GM19455 (cell line): ENCODE results near the gene ZNF76.
A peak's percentile ranks its signal among the peaks of the same experiment; 100 is the strongest.
"Not testable (repeated sequence)": the region's sequence is repeated elsewhere in the genome, so short reads cannot be mapped to it uniquely, and the experiment has no call there.

ENCODE experiments used
- ATAC-seq: cut with Tn5 transposase; IDR thresholded peaks from one replicate; pipeline ENCODE4 v1.9.1; 2021; ENCODE audit not compliant: unreplicated experiment

ZNF76 gene

GRCh38 chr6:35298625-35299140 lies 39.1 kb downstream of the ZNF76 start:
- no peak for ATAC-seq

DNA sequence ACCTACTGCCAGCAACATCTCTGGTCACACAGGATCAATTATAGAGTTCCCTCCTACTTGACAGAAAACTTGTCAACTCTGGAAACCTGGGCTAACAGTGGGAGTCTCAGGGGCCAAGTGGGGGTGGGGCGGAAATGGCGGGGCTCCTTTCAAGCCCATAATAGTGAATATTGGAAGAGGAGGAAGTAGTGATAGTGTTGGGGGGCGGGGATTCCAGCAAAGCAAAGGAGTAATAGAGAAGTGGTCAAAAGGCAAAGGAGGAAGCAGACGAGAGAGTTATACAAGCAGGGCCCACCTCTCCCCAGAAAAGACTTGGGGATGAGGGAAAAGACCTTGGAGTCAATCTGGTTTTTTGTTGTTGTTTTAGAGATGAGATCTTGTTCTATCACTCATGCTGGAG lies 40.1 kb downstream of the ZNF76 start:
- no peak for ATAC-seq

DNA sequence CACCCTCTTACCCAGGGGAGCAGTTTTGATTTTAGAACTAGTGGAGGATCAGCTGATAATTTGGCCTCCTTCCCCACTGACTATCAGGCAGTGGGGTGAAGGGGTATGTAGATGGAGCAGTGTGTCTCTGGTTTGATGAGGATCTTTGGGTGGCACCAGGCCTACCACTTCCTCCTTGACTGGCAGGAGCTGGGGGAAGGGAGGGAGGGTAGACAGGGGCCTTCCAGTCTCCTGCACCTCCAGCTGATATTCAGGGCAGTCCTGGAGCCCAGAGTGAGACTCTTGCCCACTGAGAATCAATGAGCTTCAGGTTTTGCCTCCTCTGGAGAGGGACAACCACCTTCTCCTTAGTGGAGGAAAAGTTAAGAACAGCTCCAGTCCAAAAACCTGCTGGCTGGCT lies 41.3 kb downstream of the ZNF76 start:
- no peak for ATAC-seq

DNA sequence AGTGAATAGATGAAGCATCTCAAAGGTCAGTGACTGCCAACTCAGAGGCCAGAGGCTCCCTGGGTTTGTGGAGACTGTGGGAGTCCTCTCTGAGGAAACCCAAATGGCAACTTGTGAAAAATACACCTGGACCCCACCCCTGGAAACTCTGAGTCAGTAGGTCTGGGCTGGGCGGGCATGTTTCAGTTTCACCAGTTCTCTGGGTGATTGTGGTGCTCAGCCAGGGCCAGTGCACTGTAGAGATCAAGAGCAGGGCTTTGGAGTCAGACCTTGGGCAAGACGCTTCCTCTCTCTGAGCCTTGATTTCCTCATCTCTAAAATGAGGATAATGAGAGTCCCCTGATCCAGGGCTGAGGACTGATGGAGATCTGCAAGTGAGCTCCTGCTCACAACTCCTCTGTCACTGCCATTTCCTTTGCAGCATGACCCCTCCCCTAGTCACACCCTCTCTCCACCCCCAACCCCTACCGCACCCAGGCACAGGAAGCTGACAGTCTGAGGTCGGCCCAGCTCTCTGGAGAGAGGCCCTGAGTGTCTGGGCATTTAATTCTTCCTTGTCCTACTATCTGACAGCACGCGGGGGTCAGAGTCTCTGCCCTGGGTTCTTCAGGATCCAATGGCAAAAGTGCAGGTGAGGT lies 43.2 kb downstream of the ZNF76 start:
- ATAC-seq = peak; percentile 65

- ATAC-seq = no peak
Observed at GRCh38 chr6:35304299-35304698, 44.8 kb downstream of the ZNF76 start.

- no peak for ATAC-seq
Observed at GRCh38 chr6:35305117-35305516, 45.6 kb downstream of the ZNF76 start.

GRCh38 chr6:35307138-35307537 lies 47.6 kb downstream of the ZNF76 start:
- not testable (repeated sequence) for ATAC-seq

GRCh38 chr6:35308543-35308942 lies 49.0 kb downstream of the ZNF76 start:
- ATAC-seq = not testable (repeated sequence)

DNA sequence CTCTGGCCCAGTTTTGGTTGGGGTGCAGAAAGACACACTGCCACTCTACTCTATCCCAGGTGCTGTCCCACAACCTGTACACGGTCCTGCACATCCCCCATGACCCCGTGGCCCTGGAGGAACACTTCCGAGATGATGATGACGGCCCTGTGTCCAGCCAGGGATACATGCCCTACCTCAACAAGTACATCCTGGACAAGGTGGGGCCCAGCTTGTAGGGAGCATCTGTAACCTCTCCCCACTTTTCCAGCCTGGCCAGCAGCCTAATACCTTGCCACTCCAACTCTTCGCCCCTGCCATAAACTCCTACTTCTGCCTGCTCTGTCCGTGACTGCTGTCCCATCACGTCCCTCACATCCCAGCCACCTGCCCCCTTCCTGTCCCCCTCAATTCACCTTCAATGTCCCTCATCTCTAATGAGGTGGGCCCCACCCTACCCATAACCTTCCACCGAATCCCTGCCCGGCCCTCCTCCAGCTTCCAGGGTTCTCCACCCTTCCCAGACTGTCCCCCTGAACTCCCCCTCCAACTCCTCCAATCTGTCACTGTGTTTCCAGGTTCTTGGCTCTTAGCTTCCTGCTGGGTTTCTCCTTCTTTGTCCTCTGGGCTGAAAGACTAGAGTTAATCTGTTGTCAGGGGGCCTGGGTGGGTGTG lies 50.2 kb downstream of the ZNF76 start:
- no peak for ATAC-seq

- ATAC-seq = no peak
Observed at GRCh38 chr6:35310265-35310831, 50.8 kb downstream of the ZNF76 start.

GRCh38 chr6:35311390-35312075 lies 52.0 kb downstream of the ZNF76 start:
- ATAC-seq = no peak

DNA sequence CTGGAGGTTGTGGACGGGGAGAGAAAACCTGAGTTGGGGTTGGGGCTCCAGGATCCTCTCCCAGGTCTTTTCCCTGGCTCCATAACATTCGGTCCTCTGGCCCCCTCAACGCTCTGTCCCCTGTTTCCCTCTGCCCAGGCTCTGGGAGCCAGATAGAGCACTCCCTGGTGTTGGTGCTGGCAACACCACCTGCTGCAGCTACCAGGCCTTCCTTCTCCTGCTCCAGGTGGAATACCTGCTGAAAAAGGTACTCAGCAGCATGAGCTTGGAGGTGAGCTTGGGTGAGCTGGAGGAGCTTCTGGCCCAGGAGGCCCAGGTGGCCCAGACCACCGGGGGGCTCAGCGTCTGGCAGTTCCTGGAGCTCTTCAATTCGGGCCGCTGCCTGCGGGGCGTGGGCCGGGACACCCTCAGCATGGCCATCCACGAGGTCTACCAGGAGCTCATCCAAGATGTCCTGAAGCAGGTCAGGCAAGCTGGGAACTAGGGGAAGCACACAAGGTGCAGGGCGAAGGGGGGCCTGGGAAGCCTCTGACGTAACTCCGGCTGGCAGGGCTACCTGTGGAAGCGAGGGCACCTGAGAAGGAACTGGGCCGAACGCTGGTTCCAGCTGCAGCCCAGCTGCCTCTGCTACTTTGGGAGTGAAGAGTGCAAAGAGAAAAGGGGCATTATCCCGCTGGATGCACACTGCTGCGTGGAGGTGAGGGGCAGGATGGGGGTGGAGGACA lies 52.7 kb downstream of the ZNF76 start:
- no peak for ATAC-seq

- ATAC-seq = no peak
Observed at GRCh38 chr6:35312807-35313206, 53.3 kb downstream of the ZNF76 start.

DNA sequence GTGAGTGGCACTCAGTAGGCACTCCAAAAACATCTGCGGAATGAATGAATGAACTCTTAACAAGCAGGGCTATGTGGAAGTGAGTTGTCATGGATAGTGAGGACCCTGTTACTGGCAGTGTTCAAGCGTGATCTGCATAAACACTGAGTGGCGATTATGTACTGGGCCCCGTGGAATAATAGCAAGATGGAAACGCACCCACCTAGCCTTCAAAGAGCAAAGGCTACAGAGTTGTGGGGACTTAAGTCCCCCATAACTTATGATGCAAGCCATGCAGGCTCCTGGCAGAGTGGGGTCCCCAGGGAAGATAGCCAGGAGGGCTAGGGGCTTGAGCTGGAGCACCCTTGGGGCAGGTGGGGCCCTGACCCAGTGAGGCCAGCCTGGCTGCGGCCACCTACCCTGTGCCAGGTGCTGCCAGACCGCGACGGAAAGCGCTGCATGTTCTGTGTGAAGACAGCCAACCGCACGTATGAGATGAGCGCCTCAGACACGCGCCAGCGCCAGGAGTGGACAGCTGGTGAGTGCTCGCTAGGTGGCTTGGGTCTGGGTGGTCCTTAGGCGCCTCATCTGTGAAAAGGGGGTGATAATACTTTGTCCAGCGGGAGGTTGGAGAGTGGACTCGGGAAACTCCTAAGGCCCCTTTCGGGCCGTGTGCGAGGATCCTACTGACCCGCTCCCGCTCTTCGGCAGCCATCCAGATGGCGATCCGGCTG lies 58.1 kb downstream of the ZNF76 start:
- ATAC-seq = no peak

DNA sequence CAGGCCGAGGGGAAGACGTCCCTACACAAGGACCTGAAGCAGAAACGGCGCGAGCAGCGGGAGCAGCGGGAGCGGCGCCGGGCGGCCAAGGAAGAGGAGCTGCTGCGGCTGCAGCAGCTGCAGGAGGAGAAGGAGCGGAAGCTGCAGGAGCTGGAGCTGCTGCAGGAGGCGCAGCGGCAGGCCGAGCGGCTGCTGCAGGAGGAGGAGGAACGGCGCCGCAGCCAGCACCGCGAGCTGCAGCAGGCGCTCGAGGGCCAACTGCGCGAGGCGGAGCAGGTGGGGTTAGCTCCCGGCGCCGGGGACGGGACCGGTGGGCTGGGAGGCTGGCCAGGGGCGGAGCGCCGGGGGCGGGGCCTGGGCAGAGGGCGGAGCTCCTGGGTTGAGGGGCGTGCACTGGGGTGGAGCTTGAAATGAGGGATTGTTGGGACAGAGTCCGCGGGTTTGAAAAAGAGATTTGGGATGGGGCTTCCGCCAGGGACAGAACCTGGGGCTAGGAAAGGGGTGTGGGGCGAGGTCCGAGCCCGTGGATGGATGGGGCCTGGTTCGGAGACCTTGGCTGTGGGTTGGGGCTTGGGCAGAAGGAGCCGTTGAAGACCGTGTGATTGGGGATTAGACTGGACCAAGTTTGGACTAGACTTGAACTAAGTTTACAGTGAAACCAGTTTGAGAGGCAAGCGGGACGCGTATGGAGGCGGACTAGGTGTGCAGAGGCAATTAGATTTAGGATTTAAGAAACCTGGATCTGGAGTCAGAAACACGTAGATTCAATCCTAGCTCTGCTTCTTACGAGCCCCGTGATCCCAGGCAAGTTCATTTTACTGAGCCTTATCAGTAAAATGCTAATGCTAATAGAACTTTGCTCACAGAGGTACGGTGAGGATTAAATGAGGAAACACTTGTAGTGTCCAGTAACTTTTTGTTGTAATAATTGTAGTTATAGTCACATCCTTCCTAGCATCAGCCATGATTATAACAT lies 58.9 kb downstream of the ZNF76 start:
- ATAC-seq = no peak

DNA sequence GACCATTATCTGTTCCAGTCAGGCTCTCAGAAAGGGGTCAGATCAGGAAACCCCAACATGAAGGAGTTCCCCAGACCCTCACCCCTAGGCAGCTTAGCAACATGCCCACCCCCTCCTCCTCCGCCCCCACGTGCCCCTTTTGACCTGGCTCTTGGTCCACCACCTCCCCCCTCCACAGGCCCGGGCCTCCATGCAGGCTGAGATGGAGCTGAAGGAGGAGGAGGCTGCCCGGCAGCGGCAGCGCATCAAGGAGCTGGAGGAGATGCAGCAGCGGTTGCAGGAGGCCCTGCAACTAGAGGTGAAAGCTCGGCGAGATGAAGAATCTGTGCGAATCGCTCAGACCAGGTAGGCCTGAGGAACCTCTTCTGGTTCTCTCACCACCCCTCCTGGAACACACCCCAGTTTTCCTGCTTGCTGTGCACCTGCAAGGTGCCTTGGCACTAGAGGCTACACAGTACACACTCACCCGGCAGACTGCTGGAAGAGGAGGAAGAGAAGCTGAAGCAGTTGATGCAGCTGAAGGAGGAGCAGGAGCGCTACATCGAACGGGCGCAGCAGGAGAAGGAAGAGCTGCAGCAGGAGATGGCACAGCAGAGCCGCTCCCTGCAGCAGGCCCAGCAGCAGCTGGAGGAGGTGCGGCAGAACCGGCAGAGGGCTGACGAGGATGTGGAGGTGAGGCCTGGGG lies 60.0 kb downstream of the ZNF76 start:
- ATAC-seq = no peak

DNA sequence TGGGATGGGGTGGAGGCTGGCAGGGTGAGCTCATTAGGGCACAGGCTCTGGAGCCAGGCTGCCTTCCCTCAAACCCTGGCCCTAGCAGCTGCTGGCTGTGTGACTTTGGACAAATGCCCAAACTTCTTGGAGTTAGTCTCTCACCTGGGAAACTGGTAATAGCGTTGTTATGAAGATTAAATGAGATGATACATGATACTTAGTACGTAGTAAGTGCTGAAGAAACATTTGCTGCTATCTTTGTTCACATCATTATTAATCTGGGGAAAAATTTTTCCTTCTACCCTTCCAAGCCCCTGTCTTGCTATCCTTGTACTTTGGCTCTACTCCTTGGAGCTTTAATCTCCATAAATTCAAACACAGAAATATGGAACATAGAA lies 60.5 kb downstream of the ZNF76 start:
- no peak for ATAC-seq

DNA sequence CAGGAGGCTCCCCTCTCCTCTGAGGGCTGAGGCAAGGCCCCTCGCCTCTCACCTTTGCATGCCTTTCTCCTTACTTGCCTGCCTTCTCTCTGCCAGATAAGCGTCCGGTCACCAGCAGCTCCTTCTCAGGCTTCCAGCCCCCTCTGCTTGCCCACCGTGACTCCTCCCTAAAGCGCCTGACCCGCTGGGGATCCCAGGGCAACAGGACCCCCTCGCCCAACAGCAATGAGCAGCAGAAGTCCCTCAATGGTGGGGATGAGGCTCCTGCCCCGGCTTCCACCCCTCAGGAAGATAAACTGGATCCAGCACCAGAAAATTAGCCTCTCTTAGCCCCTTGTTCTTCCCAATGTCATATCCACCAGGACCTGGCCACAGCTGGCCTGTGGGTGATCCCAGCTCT lies 61.6 kb downstream of the ZNF76 start:
- no peak for ATAC-seq
